Stomach (tissue), 9 donors: ENCODE data around the gene USP8. TPM values are rescaled to one million over a fixed set of nuclear protein-coding genes. Genes with fewer than 3 reads are reported as not detected.
A peak's percentile ranks its signal among the peaks of the same experiment; 100 is the strongest.

Experiments
- DNase-seq, 2 donors: peaks; one replicate each; pipeline versions ENCODE4 v3.0.0 to v3.0.0-alpha.2; 2013 to 2019
- H3K27ac ChIP-seq, 5 donors: fragments of 200-600 bp in 4 of 5; sonication (generic) in 4 of 5; one replicate each; pipeline ENCODE4 v1.5.1; 2013 to 2019; ENCODE audit warnings: mild to moderate bottlenecking in 1 of 5, moderate library complexity in 1 of 5
- H3K27me3 ChIP-seq, 3 donors: fragments of 200-600 bp; sonication (generic); one replicate each; pipeline ENCODE4 v1.5.1; 2017 to 2019; ENCODE audit warnings: mixed run types in 1 of 3
- H3K36me3 ChIP-seq, 4 donors: fragments of 200-600 bp; sonication (generic); 1 replicate in 3 of 4; 2 replicates in 1 of 4; pipeline ENCODE4 v1.5.1; 2016 to 2019
- H3K4me1 ChIP-seq, 4 donors: fragments of 200-600 bp; sonication (generic); one replicate each; pipeline ENCODE4 v1.5.1; 2016 to 2019
- H3K4me3 ChIP-seq, 4 donors: fragments of 200-600 bp; sonication (generic) in 3 of 4; one replicate each; pipeline ENCODE4 v1.5.1; 2016 to 2019; ENCODE audit warnings: mild to moderate bottlenecking in 1 of 4
- H3K9me3 ChIP-seq, 4 donors: fragments of 200-600 bp; sonication (generic); one replicate each; pipeline ENCODE4 v1.5.1; 2016 to 2019
- CTCF ChIP-seq, 7 experiments: fragments of 450-650 bp in 4 of 7; fragments of 200-600 bp in 3 of 7; sonication (generic) in 3 of 7; IDR thresholded peaks; one replicate each; pipeline ENCODE4 v1.5.1; 2016 to 2019; ENCODE audit warnings: antibody characterized with exemption in 7 of 7, control low read depth in 2 of 7, mild to moderate bottlenecking in 1 of 7
- EP300 ChIP-seq: sonication (generic); formaldehyde crosslinking; IDR thresholded peaks from one replicate; pipeline ENCODE4 v1.6.1; 2017; ENCODE audit warnings: antibody characterized with exemption
- POLR2A ChIP-seq, 4 donors: fragments of 450-650 bp; IDR thresholded peaks; one replicate each; pipeline ENCODE4 v1.6.1; 2016; ENCODE audit warnings: antibody characterized with exemption in 4 of 4, control low read depth in 2 of 4, mild to moderate bottlenecking in 1 of 4, moderate library complexity in 1 of 4
- POLR2AphosphoS5 ChIP-seq, 3 donors: sonication (generic); formaldehyde crosslinking; IDR thresholded peaks; one replicate each; pipeline ENCODE4 v1.6.1; 2016; ENCODE audit warnings: antibody characterized with exemption in 3 of 3
- WGBS, 5 donors: extraction: QIAGEN DNeasy Blood & Tissue Kit in 3 of 5; methylation state at CpG; one replicate each; pipeline versions ENCODE4 v1.1.5 to v1.1.7; 2013 to 2018; 5-methylcytosine and 5-hydroxymethylcytosine counted together
- intact Hi-C: fragments of 100-400 bp; cut with DNase I; formaldehyde crosslinking; loops from one replicate; pipeline ENCODE4 v1.15.1; 2023; ENCODE audit warnings: low total_unique reads
- polyA plus RNA-seq, 3 donors: library from polyadenylated mRNA; stranded (reverse); fragments of 200-250 nt; gene quantifications; one replicate each; pipeline ENCODE4 v1.2.3, GENCODE V29; 2013
- total RNA-seq, 5 donors: library from RNA; depleted of rRNA; stranded (reverse); fragments of >200 nt; gene quantifications; one replicate each; pipeline versions ENCODE4 v1.1.0 to v1.2.3, GENCODE V29; 2014 to 2016
- donor health status: healthy with polysubstance abuse.
- donor health status: Bipolar disorder and iron deficiency.
- donor health status: healthy.

The USP8 gene
- total and polyA plus RNA-seq, 8 donors = 13.7 to 73.9 (median 30.1) TPM

DNA sequence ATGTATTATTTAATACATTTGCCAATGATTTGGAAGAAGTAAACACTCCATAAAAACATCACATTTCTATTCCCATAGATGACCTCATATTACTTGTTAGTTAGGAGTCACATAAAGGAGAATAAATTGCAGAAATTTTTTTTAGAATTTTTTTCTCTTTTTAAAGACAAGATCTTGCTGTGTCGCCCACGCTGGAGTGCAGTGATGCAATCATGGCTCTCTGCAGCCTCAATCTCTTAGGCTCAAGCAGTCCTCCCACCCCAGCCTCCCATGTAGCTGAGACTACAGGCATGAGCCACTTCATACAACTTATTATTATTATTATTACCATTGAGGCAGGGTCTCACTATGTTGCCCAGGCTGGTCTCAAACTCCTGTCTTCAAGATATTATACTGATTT lies 12.3 kb upstream of the USP8 start:
- Histone ChIP-seq H3K9me3 (no peaks in the 10 kb centered on the region), H3K27me3 (no peaks in the 10 kb centered on the region), H3K4me3 (no peak overlapping the region), H3K27ac (no peak overlapping the region), H3K4me1 (no peaks in the 10 kb centered on the region), H3K36me3 (no peaks in the 10 kb centered on the region)
- DNase-seq = no peak
- intact Hi-C loops = no loop called here
- WGBS, 5 donors = 65 to 97% (median 73%) methylated on average over 2 of the region's 2 CpGs
- TF ChIP-seq POLR2A (IDR thresholded peaks at IDR 0.05) (no peak), EP300 (no peak), CTCF (IDR thresholded peaks at IDR 0.05) (no peak), POLR2AphosphoS5 (IDR thresholded peaks at IDR 0.05) (no peak)

- no peaks in the 10 kb centered on the region for H3K36me3 ChIP-seq
- intact Hi-C loops = no loop called here
- no peak for TF ChIP-seq CTCF (IDR thresholded peaks at IDR 0.05)
- no peak for TF ChIP-seq EP300
- no peak for TF ChIP-seq POLR2AphosphoS5 (IDR thresholded peaks at IDR 0.05)
- no peak for TF ChIP-seq POLR2A (IDR thresholded peaks at IDR 0.05)
- no peaks in the 10 kb centered on the region for H3K9me3 ChIP-seq
- H3K27ac ChIP-seq = no peak overlapping the region
- no peak overlapping the region for H3K4me3 ChIP-seq
- WGBS, 5 donors = 83 to 95% (median 91%) methylated on average over 2 of the region's 2 CpGs
- no peaks in the 10 kb centered on the region for H3K4me1 ChIP-seq
- no peaks in the 10 kb centered on the region for H3K27me3 ChIP-seq
- no peak for DNase-seq
Observed at GRCh38 chr15:50414624-50415023, 9.6 kb upstream of the USP8 start.

- TF ChIP-seq POLR2AphosphoS5 (IDR thresholded peaks at IDR 0.05) = no peak
- no peak for TF ChIP-seq CTCF (IDR thresholded peaks at IDR 0.05)
- TF ChIP-seq POLR2A (IDR thresholded peaks at IDR 0.05) = no peak
- TF ChIP-seq EP300 = no peak
- intact Hi-C loops = no loop called here
- Histone ChIP-seq H3K27me3 (no peaks in the 10 kb centered on the region), H3K4me3 (no peak overlapping the region), H3K9me3 (no peaks in the 10 kb centered on the region), H3K36me3 (no peaks in the 10 kb centered on the region), H3K4me1 (no peaks in the 10 kb centered on the region), H3K27ac (no peak overlapping the region)
- WGBS, 5 donors = 37 to 60% (median 41%) methylated on average over 3 of the region's 3 CpGs
- peak in 1 of 2 donors; percentile 36 for DNase-seq
Observed at GRCh38 chr15:50415752-50416404, 8.3 kb upstream of the USP8 start.

DNA sequence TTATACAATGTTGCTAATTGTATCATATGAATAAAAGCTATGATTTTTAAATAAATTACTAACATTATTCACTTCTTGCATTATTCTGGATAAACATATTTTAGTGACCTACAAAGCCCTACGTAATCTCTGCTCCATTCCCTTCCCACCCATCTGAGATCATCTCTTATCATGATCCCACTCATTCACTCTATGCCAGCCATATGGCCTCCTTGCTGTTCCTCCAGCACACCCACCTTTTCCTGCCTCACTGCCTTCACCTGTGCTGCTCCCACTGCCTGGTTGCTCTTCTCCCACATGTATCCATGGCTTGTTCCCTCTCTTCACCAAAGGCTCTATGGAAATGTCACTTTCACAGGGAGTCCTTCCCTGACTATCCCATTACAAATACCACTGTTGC lies 7.3 kb upstream of the USP8 start:
- TF ChIP-seq POLR2AphosphoS5 (IDR thresholded peaks at IDR 0.05) (no peak), CTCF (IDR thresholded peaks at IDR 0.05) (no peak), POLR2A (IDR thresholded peaks at IDR 0.05) (no peak)
- no peak for DNase-seq
- H3K27me3 ChIP-seq = no peaks in the 10 kb centered on the region
- intact Hi-C loops = no loop called here
- WGBS, 5 donors = 76 to 97% (median 93%) methylated on average over 1 of the region's 1 CpG
- H3K4me1 ChIP-seq = no peaks in the 10 kb centered on the region
- no peaks in the 10 kb centered on the region for H3K36me3 ChIP-seq
- H3K27ac ChIP-seq = no peak overlapping the region
- H3K9me3 ChIP-seq = no peaks in the 10 kb centered on the region
- H3K4me3 ChIP-seq = no peak overlapping the region
